ACC112 (cell line): ENCODE results near the gene NONO.
"Not testable (repeated sequence)": the region's sequence is repeated elsewhere in the genome, so short reads cannot be mapped to it uniquely, and the experiment has no call there.

Experiments used
- H2AFZ ChIP-seq: fragments of 200-600 bp; sonication (generic); one replicate; pipeline ENCODE4 v1.6.0; 2017; ENCODE audit warnings: antibody characterized with exemption, low read length; ENCODE audit not compliant: unreplicated experiment
- H3K27ac ChIP-seq: fragments of 200-600 bp; sonication (generic); 2 replicates; pipeline ENCODE4 v1.5.1; 2014; ENCODE audit warnings: low read depth, mild to moderate bottlenecking, antibody characterized with exemption, low read length, moderate library complexity
- H3K27me3 ChIP-seq: fragments of 200-600 bp; sonication (generic); 2 replicates; pipeline ENCODE4 v1.6.1; 2014; ENCODE audit warnings: mild to moderate bottlenecking, antibody characterized with exemption, low read length, moderate library complexity, mixed read lengths; ENCODE audit not compliant: insufficient read depth
- H3K36me3 ChIP-seq: fragments of 200-600 bp; sonication (generic); 2 replicates; pipeline ENCODE4 v1.6.1; 2016; ENCODE audit warnings: mild to moderate bottlenecking, antibody characterized with exemption, low read length, moderate library complexity, mixed read lengths; ENCODE audit not compliant: insufficient read depth
- H3K4me1 ChIP-seq: fragments of 200-600 bp; sonication (generic); one replicate; pipeline ENCODE4 v1.6.1; 2016; ENCODE audit warnings: low read length, mixed read lengths; ENCODE audit not compliant: insufficient read depth, unreplicated experiment, control insufficient read depth
- H3K4me3 ChIP-seq: fragments of 200-600 bp; sonication (generic); 2 replicates; pipeline ENCODE4 v1.5.1; 2014; ENCODE audit warnings: mild to moderate bottlenecking, low read depth, low read length
- H3K79me2 ChIP-seq: fragments of 200-600 bp; sonication (generic); one replicate; pipeline ENCODE4 v1.6.0; 2016; ENCODE audit warnings: low read length; ENCODE audit not compliant: control insufficient read depth, unreplicated experiment, insufficient read depth

The NONO gene

DNA sequence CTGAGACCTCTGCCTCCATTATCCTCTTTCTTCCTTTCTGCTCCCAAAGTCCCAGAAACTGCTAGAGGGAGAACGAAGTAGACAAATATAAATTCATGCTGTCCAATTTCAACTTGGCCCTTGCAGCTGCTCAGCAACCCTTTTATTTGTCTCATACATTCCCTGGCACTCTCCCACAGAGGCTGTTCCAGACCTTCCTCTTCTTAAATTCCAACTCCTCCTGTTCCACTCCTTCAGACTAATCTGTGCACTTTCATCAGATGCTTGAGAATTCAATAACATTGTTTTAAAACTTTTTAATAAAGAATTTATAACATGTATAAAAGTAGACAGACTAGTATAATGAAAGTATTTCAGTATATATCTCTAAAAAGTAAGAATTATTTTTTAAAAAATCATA is 33.5 kb downstream of the NONO start:
- H3K79me2 ChIP-seq, H3K4me3 ChIP-seq, H3K27me3 ChIP-seq, H3K4me1 ChIP-seq, H3K36me3 ChIP-seq, H2AFZ ChIP-seq, H3K27ac ChIP-seq: not testable (repeated sequence)

DNA sequence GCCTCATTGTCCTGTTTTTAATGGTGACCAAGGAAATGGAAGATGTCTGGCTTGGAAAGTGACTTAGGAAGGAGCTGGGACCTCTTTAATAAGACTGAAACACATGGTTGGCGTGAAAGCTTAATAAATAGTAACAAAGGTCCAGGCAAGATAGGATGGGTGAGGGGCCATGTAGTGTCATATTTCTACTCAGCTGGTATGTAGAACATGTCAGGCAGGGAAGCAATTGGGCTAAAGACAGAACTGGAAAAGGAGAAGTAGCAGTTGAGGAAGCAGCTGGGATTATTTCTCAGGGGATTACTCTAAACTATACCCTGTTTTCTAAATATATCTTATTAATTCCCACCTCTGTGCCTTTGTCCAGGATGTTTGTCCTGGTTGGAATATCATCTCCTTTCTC is 36.7 kb downstream of the NONO start:
- Histone ChIP-seq H3K27ac (no peak overlapping the region), H3K4me3 (no peak overlapping the region), H3K27me3 (no peaks in the 10 kb centered on the region), H3K36me3 (no peaks in the 10 kb centered on the region), H2AFZ (no peak overlapping the region), H3K4me1 (peaks cover 7% of the 10 kb centered on the region), H3K79me2 (no peaks in the 10 kb centered on the region)

DNA sequence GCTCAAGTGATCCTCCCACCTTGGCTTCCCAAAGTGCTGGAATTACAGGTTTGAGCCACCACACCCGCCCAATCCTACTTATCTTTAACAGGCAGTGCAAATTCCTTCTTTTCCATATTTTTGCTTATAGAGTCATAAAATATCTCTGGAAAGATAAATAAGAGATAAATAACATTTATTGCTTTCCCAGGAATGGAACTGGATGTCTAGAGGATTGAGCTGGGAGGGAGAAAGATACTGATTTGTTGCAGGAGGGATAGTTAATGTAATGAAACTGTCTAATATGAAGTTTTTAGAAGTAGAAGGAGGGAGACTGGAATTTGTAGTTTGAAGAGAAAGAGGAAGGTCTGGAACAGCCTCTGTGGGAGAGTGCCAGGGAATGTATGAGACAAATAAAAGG is 38.3 kb downstream of the NONO start:
- no peak overlapping the region for H2AFZ ChIP-seq
- no peaks in the 10 kb centered on the region for H3K27me3 ChIP-seq
- peaks cover 2% of the 10 kb centered on the region; the same call in 1 of the 2 replicates for H3K36me3 ChIP-seq
- H3K27ac ChIP-seq: no peak overlapping the region
- no peak overlapping the region for H3K4me3 ChIP-seq
- H3K79me2 ChIP-seq: no peaks in the 10 kb centered on the region
- H3K4me1 ChIP-seq: no peaks in the 10 kb centered on the region

DNA sequence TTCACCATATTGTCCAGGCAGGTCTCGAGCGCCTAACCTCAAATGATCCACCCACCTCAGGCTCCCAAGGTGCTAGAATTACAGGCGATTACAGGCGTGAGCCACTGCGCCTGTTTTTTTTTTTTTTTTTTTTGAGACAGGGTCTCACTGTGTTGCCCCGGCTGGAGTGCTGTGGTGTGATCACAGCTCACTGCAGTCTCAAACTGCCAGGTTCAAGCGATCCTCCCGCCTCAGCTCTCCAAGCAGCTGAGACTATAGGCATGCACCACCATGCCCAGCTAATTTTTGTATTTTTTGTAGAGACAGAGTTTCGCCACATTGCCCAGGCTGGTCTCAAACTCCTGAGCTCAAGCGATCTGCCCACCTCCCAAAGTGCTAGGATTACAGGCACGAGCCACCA is 41.0 kb downstream of the NONO start:
- H3K36me3 ChIP-seq, H3K79me2 ChIP-seq, H2AFZ ChIP-seq, H3K4me3 ChIP-seq, H3K27ac ChIP-seq, H3K27me3 ChIP-seq, H3K4me1 ChIP-seq: not testable (repeated sequence)

DNA sequence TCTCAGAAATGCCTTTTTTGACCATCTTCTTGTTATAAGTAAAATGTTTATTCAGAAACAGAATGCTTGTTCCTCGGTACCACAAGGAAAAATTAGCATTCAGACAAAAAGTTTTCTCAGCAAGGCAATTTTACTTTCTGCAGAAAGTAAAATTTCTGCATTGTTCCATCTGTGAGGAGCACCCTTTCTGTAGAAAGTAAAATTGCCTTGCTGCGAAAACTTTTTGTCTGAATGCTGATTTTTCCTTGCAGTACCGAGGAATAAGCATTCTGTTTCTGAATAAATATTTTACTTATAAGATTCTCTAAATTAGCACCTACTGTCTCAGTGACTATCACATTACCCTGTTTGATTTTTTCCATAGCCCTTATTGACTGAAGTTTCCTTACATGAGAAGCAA is 43.0 kb downstream of the NONO start:
- no peaks in the 10 kb centered on the region for H3K4me1 ChIP-seq
- H3K36me3 ChIP-seq: peaks cover 2% of the 10 kb centered on the region; the same call in 1 of the 2 replicates
- no peak overlapping the region for H3K27ac ChIP-seq
- H3K79me2 ChIP-seq: no peaks in the 10 kb centered on the region
- no peaks in the 10 kb centered on the region for H3K27me3 ChIP-seq
- H3K4me3 ChIP-seq: no peak overlapping the region
- H2AFZ ChIP-seq: no peak overlapping the region

DNA sequence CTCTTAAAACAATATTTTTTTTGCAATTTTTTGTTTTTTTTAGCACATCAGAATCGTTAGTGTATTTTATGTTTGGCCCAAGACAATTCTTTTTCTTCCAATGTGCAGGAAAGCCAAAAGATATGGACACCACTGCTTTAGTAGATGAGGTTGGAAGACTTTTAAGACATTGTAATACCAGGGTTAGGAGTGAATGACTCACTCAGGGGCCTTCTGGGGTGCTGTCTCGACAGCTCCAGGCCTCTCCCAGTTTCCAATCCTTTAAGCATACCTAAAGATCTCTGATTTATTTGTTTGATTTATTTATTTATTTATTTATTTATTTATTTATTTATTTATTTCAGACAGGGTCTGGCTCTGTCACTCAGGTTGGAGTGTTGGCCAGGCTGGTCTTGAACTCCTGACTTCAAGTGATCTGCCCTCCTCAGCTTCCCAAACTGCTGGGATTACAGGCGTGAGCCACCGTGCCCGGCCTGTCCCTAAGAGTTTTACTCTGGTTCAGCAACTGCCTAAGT is 65.8 kb downstream of the NONO start:
- not testable (repeated sequence) for H3K79me2 ChIP-seq, H3K27me3 ChIP-seq, H3K4me1 ChIP-seq, H3K36me3 ChIP-seq, H3K4me3 ChIP-seq, H3K27ac ChIP-seq, H2AFZ ChIP-seq

DNA sequence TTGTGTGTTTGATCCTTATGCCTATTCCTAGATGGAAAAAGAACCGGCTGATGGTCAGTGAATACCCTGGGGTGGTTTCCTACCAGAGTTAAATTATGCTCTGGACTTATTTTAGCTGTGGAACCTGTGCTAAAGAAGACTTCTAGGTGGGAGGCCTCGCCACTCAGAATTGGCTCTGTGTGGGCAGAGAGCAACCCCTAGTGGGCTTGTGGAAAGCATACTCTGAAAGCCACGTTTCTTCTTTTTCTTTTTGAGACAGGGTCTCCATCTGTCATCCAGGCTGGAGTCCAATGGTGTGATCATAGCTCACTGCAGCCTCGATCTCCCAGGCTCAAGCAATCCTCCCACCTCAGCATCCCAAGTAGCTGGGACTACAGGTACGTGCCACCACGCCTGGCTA is 66.4 kb downstream of the NONO start:
- not testable (repeated sequence) for H2AFZ ChIP-seq, H3K36me3 ChIP-seq, H3K79me2 ChIP-seq, H3K4me3 ChIP-seq, H3K27me3 ChIP-seq, H3K27ac ChIP-seq, H3K4me1 ChIP-seq
